SK-N-SH (cell line): ENCODE measurements around the gene BCL6. TPM values are rescaled to one million over a fixed set of nuclear protein-coding genes. Genes with fewer than 3 reads are reported as not detected.
A peak's percentile ranks its signal among the peaks of the same experiment; 100 is the strongest.

Experiments
- CTCF ChIA-PET: fragments of 300-600, 350-600 bp; formaldehyde crosslinking; extraction: SDS; loops from one replicate; lab custom pipeline; 2021; lab: Yijun Ruan, JAX
- POLR2A ChIA-PET: fragments of 350-600 bp; sonication (Branson Sonifier 250); formaldehyde crosslinking; extraction: SDS; loops from one replicate; lab custom pipeline; 2020; ENCODE audit warnings: antibody characterized with exemption, inconsistent platforms; lab: Yijun Ruan, JAX
- DNase-seq: peaks from one replicate; pipeline ENCODE4 v3.0.0; 2012
- H2AFZ ChIP-seq: fragments of 200-600 bp; sonication (generic); 2 replicates; pipeline ENCODE4 v1.8.1; 2016; ENCODE audit warnings: antibody characterized with exemption, mild to moderate bottlenecking, low read depth
- H3F3A ChIP-seq: fragments of 200-600 bp; sonication (generic); replicated peaks from 2 replicates; pipeline ENCODE3; 2016; ENCODE audit warnings: antibody characterized with exemption, mild to moderate bottlenecking; ENCODE audit not compliant: insufficient read depth
- H3K27ac ChIP-seq, 2 experiments: fragments of 200-500 bp in 1 of 2; fragments of 200-600 bp in 1 of 2; sonication (Bioruptor generic) in 1 of 2; sonication (generic), shearing (Covaris generic) in 1 of 2; 2 replicates each; pipeline versions ENCODE4 v1.5.1 to v1.6.1; 2014 to 2016; ENCODE audit warnings: low read depth in 2 of 2, inconsistent platforms in 1 of 2, low read length in 1 of 2, mild to moderate bottlenecking in 1 of 2, mixed read lengths in 1 of 2
- H3K27me3 ChIP-seq: fragments of 200-600 bp; sonication (generic), shearing (Covaris generic); 2 replicates; pipeline ENCODE4 v1.6.1; 2016; ENCODE audit warnings: mixed run types; ENCODE audit not compliant: insufficient read depth
- H3K36me3 ChIP-seq, 2 experiments: fragments of 200-500 bp in 1 of 2; fragments of 200-600 bp in 1 of 2; sonication (Bioruptor generic) in 1 of 2; sonication (generic) in 1 of 2; replicated peaks in 1 of 2; 2 replicates each; pipeline versions ENCODE3 to v1.5.1; 2014 to 2016; ENCODE audit warnings: low read length in 1 of 2, mild to moderate bottlenecking in 1 of 2; ENCODE audit not compliant: insufficient read depth in 2 of 2, control insufficient read depth in 1 of 2
- H3K4me1 ChIP-seq, 2 experiments: fragments of 200-500 bp in 1 of 2; fragments of 200-600 bp in 1 of 2; sonication (Bioruptor generic) in 1 of 2; sonication (generic), shearing (Covaris generic) in 1 of 2; 2 replicates each; pipeline versions ENCODE4 v1.5.1 to v1.6.1; 2014 to 2016; ENCODE audit warnings: low read depth in 1 of 2, low read length in 1 of 2, mixed run types in 1 of 2; ENCODE audit not compliant: insufficient read depth in 2 of 2, control insufficient read depth in 1 of 2
- H3K4me2 ChIP-seq: fragments of 200-600 bp; sonication (generic), shearing (Covaris generic); 2 replicates; pipeline ENCODE4 v1.6.1; 2017; ENCODE audit warnings: mixed run types
- H3K4me3 ChIP-seq, 2 experiments: fragments of 200-500 bp in 1 of 2; fragments of 200-600 bp in 1 of 2; sonication (Bioruptor generic) in 1 of 2; sonication (generic), shearing (Covaris generic) in 1 of 2; 2 replicates each; pipeline versions ENCODE4 v1.5.1 to v1.8.1; 2014 to 2016; ENCODE audit warnings: low read depth in 2 of 2, inconsistent platforms in 1 of 2, low read length in 1 of 2, mild to moderate bottlenecking in 1 of 2, mixed read lengths in 1 of 2, moderate library complexity in 1 of 2
- H3K79me2 ChIP-seq: fragments of 200-600 bp; sonication (generic); 2 replicates; pipeline ENCODE4 v1.8.1; 2017; ENCODE audit warnings: mild to moderate bottlenecking; ENCODE audit not compliant: insufficient read depth
- H3K9ac ChIP-seq: fragments of 200-600 bp; sonication (generic); 2 replicates; pipeline ENCODE4 v1.6.1; 2017; ENCODE audit warnings: mixed run types
- H3K9me2 ChIP-seq: fragments of 200-600 bp; sonication (generic); 2 replicates; pipeline ENCODE4 v1.6.1; 2017; ENCODE audit warnings: mixed run types
- H3K9me3 ChIP-seq: fragments of 200-600 bp; sonication (generic); 2 replicates; pipeline ENCODE4 v1.6.1; 2017; ENCODE audit warnings: mixed run types, mild to moderate bottlenecking, moderate library complexity
- H4K20me1 ChIP-seq: fragments of 200-600 bp; sonication (generic); 2 replicates; pipeline ENCODE4 v1.6.1; 2017; ENCODE audit warnings: mild to moderate bottlenecking, mixed run types; ENCODE audit not compliant: insufficient read depth
- CHD2 ChIP-seq: fragments of 150-350 bp; IDR thresholded peaks from 2 replicates; pipeline ENCODE4 v1.6.1; 2018; ENCODE audit warnings: low read length; ENCODE audit not compliant: partially characterized antibody
- CTCF ChIP-seq: fragments of 200-600 bp; sonication (generic); IDR thresholded peaks from 2 replicates; pipeline ENCODE4 v1.6.1; 2017; ENCODE audit warnings: antibody characterized with exemption, mild to moderate bottlenecking, moderate library complexity
- FOSL2 ChIP-seq: IDR thresholded peaks from 2 replicates; pipeline ENCODE4 v1.4.0; 2012; ENCODE audit warnings: low read depth, mild to moderate bottlenecking, moderate library complexity, borderline replicate concordance
- FOXJ3 ChIP-seq: sonication (generic); formaldehyde crosslinking; IDR thresholded peaks from 2 replicates; pipeline ENCODE4 v1.5.1; 2020; ENCODE audit warnings: mild to moderate bottlenecking, missing genetic modification reagents
- GABPA ChIP-seq: IDR thresholded peaks from 2 replicates; pipeline ENCODE4 v1.4.0; 2012; ENCODE audit warnings: low read depth, mild to moderate bottlenecking
- GATA2 ChIP-seq: sonication (generic); formaldehyde crosslinking; IDR thresholded peaks from 2 replicates; pipeline ENCODE4 v1.5.0; 2020; ENCODE audit warnings: mild to moderate bottlenecking, missing genetic modification reagents
- MXI1 ChIP-seq: IDR thresholded peaks from 2 replicates; pipeline ENCODE4 v1.6.1; 2012; ENCODE audit warnings: mild to moderate bottlenecking, low read depth, low read length, improper control_type of control experiment
- NFIC ChIP-seq: IDR thresholded peaks from 2 replicates; pipeline ENCODE4 v1.4.0; 2012; ENCODE audit warnings: borderline replicate concordance
- NRF1 ChIP-seq: IDR thresholded peaks from 2 replicates; pipeline ENCODE4 v1.6.1; 2012; ENCODE audit warnings: low read depth, mild to moderate bottlenecking, low read length
- RAD21 ChIP-seq: IDR thresholded peaks from 2 replicates; pipeline ENCODE4 v1.6.1; 2012; ENCODE audit warnings: mild to moderate bottlenecking, low read length
- RCOR1 ChIP-seq: fragments of 150-350 bp; IDR thresholded peaks from 2 replicates; pipeline ENCODE4 v1.6.1; 2017; ENCODE audit warnings: antibody characterized with exemption, low read length
- RXRA ChIP-seq: IDR thresholded peaks from 2 replicates; pipeline ENCODE4 v1.4.0; 2012; ENCODE audit warnings: low read depth, mild to moderate bottlenecking, borderline replicate concordance
- SIN3A ChIP-seq: IDR thresholded peaks from 2 replicates; pipeline ENCODE4 v1.6.1; 2012; ENCODE audit warnings: low read depth, mild to moderate bottlenecking, low read length, moderate library complexity, borderline replicate concordance
- SMC3 ChIP-seq: IDR thresholded peaks from 2 replicates; pipeline ENCODE4 v1.6.1; 2012; ENCODE audit warnings: low read depth, low read length, improper control_type of control experiment
- TCF12 ChIP-seq: IDR thresholded peaks from 2 replicates; pipeline ENCODE4 v1.4.0; 2012
- TEAD4 ChIP-seq: IDR thresholded peaks from 2 replicates; pipeline ENCODE4 v1.4.0; 2012; ENCODE audit warnings: mild to moderate bottlenecking, borderline replicate concordance; ENCODE audit not compliant: insufficient read depth
- USF1 ChIP-seq: IDR thresholded peaks from 2 replicates; pipeline ENCODE4 v1.4.0; 2012; ENCODE audit warnings: low read depth, borderline replicate concordance
- WGBS: methylation state at CpG from one replicate; pipeline ENCODE4 v1.1.6; 2017; ENCODE audit warnings: low lambda C conversion rate; 5-methylcytosine and 5-hydroxymethylcytosine counted together
- polyA plus RNA-seq, 3 experiments: library from polyadenylated mRNA; depleted of rRNA; stranded (reverse); fragments of >200 nt; gene quantifications; 2 replicates each; pipeline ENCODE4 v1.2.3, GENCODE V29; 2012
- TF ChIP-seq, protein P1 (sequence below): fragments of 150-350 bp; IDR thresholded peaks from 2 replicates; pipeline ENCODE4 v1.6.1; 2016; ENCODE audit warnings: mild to moderate bottlenecking, low read depth, low read length
- TF ChIP-seq, protein P2 (sequence below): IDR thresholded peaks from 2 replicates; pipeline ENCODE4; 2012

The BCL6 gene
- polyA plus RNA-seq, 1 of the 3 experiments (the other 2 are of a cell fraction): 13.8 TPM

GRCh38 chr3:187750006-187750512, 4.8 kb upstream of the BCL6 start:
- H2AFZ ChIP-seq: no peak overlapping the region
- H3K27ac ChIP-seq: no peak overlapping the region
- H3K4me2 ChIP-seq: no peak overlapping the region
- H4K20me1 ChIP-seq: no peaks in the 10 kb centered on the region
- CTCF ChIA-PET: interaction anchor here (0.6 to 4.6 kb wide), 2 partner anchors 12 to 906 kb away, joined by 3 to 61 read pairs; no protein-coding TSS in a partner anchor
- POLR2A ChIA-PET: no interaction called here
- no peaks in the 10 kb centered on the region for H3K9me3 ChIP-seq
- no peak overlapping the region for H3K4me3 ChIP-seq
- H3K9ac ChIP-seq: no peak overlapping the region
- H3K9me2 ChIP-seq: no peaks in the 10 kb centered on the region
- no peak for TF ChIP-seq NRF1
- no peak for TF ChIP-seq FOSL2
- TF ChIP-seq, protein P1, sequence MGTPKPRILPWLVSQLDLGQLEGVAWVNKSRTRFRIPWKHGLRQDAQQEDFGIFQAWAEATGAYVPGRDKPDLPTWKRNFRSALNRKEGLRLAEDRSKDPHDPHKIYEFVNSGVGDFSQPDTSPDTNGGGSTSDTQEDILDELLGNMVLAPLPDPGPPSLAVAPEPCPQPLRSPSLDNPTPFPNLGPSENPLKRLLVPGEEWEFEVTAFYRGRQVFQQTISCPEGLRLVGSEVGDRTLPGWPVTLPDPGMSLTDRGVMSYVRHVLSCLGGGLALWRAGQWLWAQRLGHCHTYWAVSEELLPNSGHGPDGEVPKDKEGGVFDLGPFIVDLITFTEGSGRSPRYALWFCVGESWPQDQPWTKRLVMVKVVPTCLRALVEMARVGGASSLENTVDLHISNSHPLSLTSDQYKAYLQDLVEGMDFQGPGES: no peak
- no peak for TF ChIP-seq RCOR1
- no peak for TF ChIP-seq CHD2
- TF ChIP-seq, protein P2, sequence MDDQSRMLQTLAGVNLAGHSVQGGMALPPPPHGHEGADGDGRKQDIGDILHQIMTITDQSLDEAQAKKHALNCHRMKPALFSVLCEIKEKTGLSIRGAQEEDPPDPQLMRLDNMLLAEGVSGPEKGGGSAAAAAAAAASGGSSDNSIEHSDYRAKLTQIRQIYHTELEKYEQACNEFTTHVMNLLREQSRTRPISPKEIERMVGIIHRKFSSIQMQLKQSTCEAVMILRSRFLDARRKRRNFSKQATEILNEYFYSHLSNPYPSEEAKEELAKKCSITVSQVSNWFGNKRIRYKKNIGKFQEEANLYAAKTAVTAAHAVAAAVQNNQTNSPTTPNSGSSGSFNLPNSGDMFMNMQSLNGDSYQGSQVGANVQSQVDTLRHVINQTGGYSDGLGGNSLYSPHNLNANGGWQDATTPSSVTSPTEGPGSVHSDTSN: no peak
- no peak for TF ChIP-seq MXI1
- TF ChIP-seq FOXJ3 (CRISPR knock-in tag): no peak
- TF ChIP-seq USF1: no peak
- TF ChIP-seq SMC3: no peak
- no peak for TF ChIP-seq SIN3A
- no peak for TF ChIP-seq GABPA
- TF ChIP-seq GATA2 (CRISPR knock-in tag): no peak
- TF ChIP-seq TCF12: no peak
- H3K4me1 ChIP-seq: peaks cover 0 to 5% of the 10 kb centered on the region in 2 experiments; a peak in 1 of 4 replicates
- H3K27me3 ChIP-seq: no peaks in the 10 kb centered on the region
- DNase-seq: no peak
- 46% methylated on average over 14 of the region's 14 CpGs for WGBS
- no peaks in the 10 kb centered on the region for H3F3A ChIP-seq
- H3K36me3 ChIP-seq: no peaks in the 10 kb centered on the region
- peaks cover under 1% of the 10 kb centered on the region; the same call in 1 of the 2 replicates for H3K79me2 ChIP-seq

DNA sequence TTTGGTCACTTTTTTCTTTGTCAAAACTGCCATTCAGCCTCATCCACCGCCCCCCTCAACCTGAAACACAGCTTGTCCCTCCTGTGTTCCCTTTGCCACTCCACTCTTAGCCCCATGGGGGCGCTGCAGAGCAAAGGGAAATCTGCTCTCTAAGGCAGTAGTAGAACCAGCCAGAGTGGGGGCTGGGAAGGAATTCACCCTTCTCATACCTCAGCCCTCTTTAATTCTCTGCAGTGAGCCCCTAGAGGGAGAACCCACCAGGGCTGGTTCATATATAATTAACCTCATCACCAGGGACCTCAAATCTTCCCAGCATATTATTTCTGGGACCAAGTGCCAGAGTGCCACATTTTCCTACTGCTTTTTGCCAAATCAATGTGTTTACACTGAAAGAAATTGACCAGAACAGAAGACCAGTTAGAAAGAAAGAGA, 2.8 kb upstream of the BCL6 start:
- Histone ChIP-seq H3K4me1 (peaks cover 5 to 11% of the 10 kb centered on the region in 2 experiments; a peak in 2 of 4 replicates), H3K9me3 (no peaks in the 10 kb centered on the region), H3K9me2 (no peaks in the 10 kb centered on the region), H3K27ac (no peak overlapping the region; a peak in 1 of 4 replicates), H3K36me3 (no peaks in the 10 kb centered on the region), H3K27me3 (no peaks in the 10 kb centered on the region), H3K79me2 (peaks cover 20% of the 10 kb centered on the region), H3K4me2 (no peak overlapping the region), H3K9ac (no peak overlapping the region), H3K4me3 (no peak overlapping the region; a peak in 1 of 4 replicates), H4K20me1 (no peaks in the 10 kb centered on the region)
- ChIA-PET POLR2A (no interaction called here), CTCF (interaction anchor here (0.7 to 4.6 kb wide), 9 partner anchors 9 to 1209 kb away, joined by 3 to 61 read pairs (median 3); no protein-coding TSS in a partner anchor)
- peak; percentile 60 for DNase-seq
- 0% methylated on average over 2 of the region's 2 CpGs for WGBS
- peak; percentile 36; the same call in 1 of the 2 replicates for TF ChIP-seq TCF12
- peak; percentile 65 for TF ChIP-seq CHD2
- peak; percentile 37 for TF ChIP-seq NFIC
- no peak for TF ChIP-seq GATA2 (CRISPR knock-in tag)
- TF ChIP-seq RXRA: 0 out of 2 replicates have a peak, but pooled peaks have one; percentile 10
- TF ChIP-seq SMC3: peak; percentile 72
- TF ChIP-seq CTCF: peak; percentile 97
- no peak for TF ChIP-seq RCOR1
- TF ChIP-seq TEAD4: no peak
- TF ChIP-seq RAD21: peak; percentile 70
- TF ChIP-seq, all 33 proteins: peak for 7
- Histone ChIP-seq H3F3A (no peaks in the 10 kb centered on the region), H2AFZ (no peak overlapping the region)
